OCI-LY7 (cell line): ENCODE results near the gene ZNF594. TPM values are rescaled to one million over a fixed set of nuclear protein-coding genes. Genes with fewer than 3 reads are reported as not detected.

Source experiments
- BruUV-seq: library from RNA; stranded (reverse); fragments of 400-500 nt; replicated peaks from 2 replicates; lab custom pipeline; 2021; lab: Mats Ljungman, UMichigan
- CTCF ChIA-PET: fragments of 300-600 bp; sonication (Branson Sonifier 250); formaldehyde crosslinking; loops from one replicate; lab custom pipeline; 2022; ENCODE audit warnings: antibody characterized with exemption; ENCODE audit not compliant: unreplicated experiment; lab: Charles Lee
- POLR2A ChIA-PET: fragments of 300-600 bp; sonication (Branson Sonifier 250); formaldehyde crosslinking; loops from one replicate; lab custom pipeline; 2022; ENCODE audit warnings: antibody characterized with exemption; lab: Charles Lee
- DNase-seq: peaks from one replicate; pipeline ENCODE4 v3.0.0-alpha.2; 2015; ENCODE audit warnings: low spot score
- H2AFZ ChIP-seq: fragments of 200-600 bp; sonication (generic), shearing (Covaris generic); 2 replicates; pipeline ENCODE4 v1.6.1; 2014; ENCODE audit warnings: mild to moderate bottlenecking, antibody characterized with exemption, low read length, moderate library complexity
- H3K27ac ChIP-seq: fragments of 200-600 bp; sonication (generic); 2 replicates; pipeline ENCODE4 v1.5.1; 2014; ENCODE audit warnings: mixed run types, low read depth, mild to moderate bottlenecking, moderate library complexity, low read length, inconsistent platforms; ENCODE audit not compliant: poor library complexity, severe bottlenecking
- H3K36me3 ChIP-seq: fragments of 200-600 bp; sonication (generic); 2 replicates; pipeline ENCODE4 v1.6.1; 2014; ENCODE audit warnings: mild to moderate bottlenecking, antibody characterized with exemption, low read length, moderate library complexity, mixed read lengths; ENCODE audit not compliant: insufficient read depth
- H3K4me1 ChIP-seq: fragments of 200-600 bp; sonication (generic); 2 replicates; pipeline ENCODE4 v1.5.1; 2014; ENCODE audit warnings: mild to moderate bottlenecking, low read length; ENCODE audit not compliant: insufficient read depth, poor library complexity, severe bottlenecking
- H3K4me2 ChIP-seq: fragments of 200-600 bp; sonication (generic); 2 replicates; pipeline ENCODE4 v1.6.1; 2014; ENCODE audit warnings: mild to moderate bottlenecking, low read length
- H3K4me3 ChIP-seq: fragments of 200-600 bp; sonication (generic); 2 replicates; pipeline ENCODE4 v1.5.1; 2014; ENCODE audit warnings: mild to moderate bottlenecking, low read depth, low read length; ENCODE audit not compliant: poor library complexity, severe bottlenecking
- H3K79me2 ChIP-seq: fragments of 200-600 bp; sonication (generic); 2 replicates; pipeline ENCODE4 v1.6.1; 2016; ENCODE audit warnings: low read depth, mild to moderate bottlenecking, low read length, moderate library complexity, mixed read lengths; ENCODE audit not compliant: insufficient read depth
- H3K9me2 ChIP-seq: fragments of 200-600 bp; sonication (generic); 2 replicates; pipeline ENCODE4 v1.6.1; 2016; ENCODE audit warnings: mild to moderate bottlenecking, low read length, mixed read lengths; ENCODE audit not compliant: insufficient read depth
- H3K9me3 ChIP-seq: fragments of 200-600 bp; sonication (generic); 2 replicates; pipeline ENCODE4 v1.6.1; 2014; ENCODE audit warnings: mild to moderate bottlenecking, mixed run types, low read length, mixed read lengths
- H4K20me1 ChIP-seq: fragments of 200-600 bp; sonication (generic); 2 replicates; pipeline ENCODE4 v1.6.1; 2014; ENCODE audit warnings: mild to moderate bottlenecking, antibody characterized with exemption, low read length, moderate library complexity, mixed read lengths; ENCODE audit not compliant: insufficient read depth
- EZH2phosphoT487 ChIP-seq: fragments of 200-600 bp; sonication (generic); IDR thresholded peaks from 2 replicates; pipeline ENCODE4 v1.6.1; 2018; ENCODE audit warnings: low read depth, borderline replicate concordance, mild to moderate bottlenecking, mixed run types, antibody characterized with exemption, low read length, moderate library complexity, mixed read lengths
- intact Hi-C: fragments of 100-400 bp; cut with micrococcal nuclease; formaldehyde crosslinking; loops from one replicate; pipeline ENCODE4 v1.10.0; 2022; ENCODE audit not compliant: unreplicated experiment
- total RNA-seq, 2 experiments: library from RNA; depleted of rRNA in 1 of 2; stranded (reverse); fragments of >200 nt in 1 of 2; shearing (Covaris generic) in 1 of 2; gene quantifications; 2 replicates each; pipeline ENCODE4 v1.2.3, GENCODE V29; 2014 to 2022
- TF ChIP-seq, protein P1 (sequence below): fragments of 200-600 bp; sonication (generic); conservative IDR thresholded peaks from 2 replicates; pipeline ENCODE4 v1.5.1; 2014; ENCODE audit warnings: mild to moderate bottlenecking, antibody characterized with exemption, low read length, moderate library complexity, mixed read lengths

The ZNF594 gene
- total RNA-seq, 2 experiments from 2014 or later = 32.1 to 43.4 TPM

- no peaks in the 10 kb centered on the region for H3K79me2 ChIP-seq
- H2AFZ ChIP-seq = peak overlapping the region; percentile 14; the same call in 1 of the 2 replicates
- H3K9me2 ChIP-seq = no peaks in the 10 kb centered on the region
- intact Hi-C loops = loop anchor here (1.0 kb wide), 1 partner anchor 11 kb away; no protein-coding TSS in a partner anchor
- no peaks in the 10 kb centered on the region for H3K9me3 ChIP-seq
- DNase-seq = no peak
- H3K36me3 ChIP-seq = no peaks in the 10 kb centered on the region
- BruUV-seq = no TSS peak
- H3K4me3 ChIP-seq = no peak overlapping the region
- no peaks in the 10 kb centered on the region for H4K20me1 ChIP-seq
- no peak overlapping the region for H3K27ac ChIP-seq
- CTCF ChIA-PET = interaction anchor here (1.3 kb wide), 1 partner anchor 13 kb away, joined by 3 read pairs; no protein-coding TSS in a partner anchor
- TF ChIP-seq, protein P1, sequence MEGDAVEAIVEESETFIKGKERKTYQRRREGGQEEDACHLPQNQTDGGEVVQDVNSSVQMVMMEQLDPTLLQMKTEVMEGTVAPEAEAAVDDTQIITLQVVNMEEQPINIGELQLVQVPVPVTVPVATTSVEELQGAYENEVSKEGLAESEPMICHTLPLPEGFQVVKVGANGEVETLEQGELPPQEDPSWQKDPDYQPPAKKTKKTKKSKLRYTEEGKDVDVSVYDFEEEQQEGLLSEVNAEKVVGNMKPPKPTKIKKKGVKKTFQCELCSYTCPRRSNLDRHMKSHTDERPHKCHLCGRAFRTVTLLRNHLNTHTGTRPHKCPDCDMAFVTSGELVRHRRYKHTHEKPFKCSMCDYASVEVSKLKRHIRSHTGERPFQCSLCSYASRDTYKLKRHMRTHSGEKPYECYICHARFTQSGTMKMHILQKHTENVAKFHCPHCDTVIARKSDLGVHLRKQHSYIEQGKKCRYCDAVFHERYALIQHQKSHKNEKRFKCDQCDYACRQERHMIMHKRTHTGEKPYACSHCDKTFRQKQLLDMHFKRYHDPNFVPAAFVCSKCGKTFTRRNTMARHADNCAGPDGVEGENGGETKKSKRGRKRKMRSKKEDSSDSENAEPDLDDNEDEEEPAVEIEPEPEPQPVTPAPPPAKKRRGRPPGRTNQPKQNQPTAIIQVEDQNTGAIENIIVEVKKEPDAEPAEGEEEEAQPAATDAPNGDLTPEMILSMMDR = no peak
- no peak for TF ChIP-seq EZH2phosphoT487
- H3K4me1 ChIP-seq = peaks cover 39% of the 10 kb centered on the region
- POLR2A ChIA-PET = interaction anchor here (1.0 to 1.7 kb wide), 3 partner anchors 10 to 13 kb away, joined by 3 to 5 read pairs (median 3); no protein-coding TSS in a partner anchor
- H3K4me2 ChIP-seq = peak overlapping the region; percentile 25
Measured at GRCh38 chr17:5200360-5200759, 8.7 kb upstream of the ZNF594 start.

- TSS peak; percentile 63 for BruUV-seq
- H3K4me2 ChIP-seq = peak overlapping the region; percentile 66
- peak; percentile 82 for DNase-seq
- peak overlapping the region; percentile 58 for H3K27ac ChIP-seq
- peak overlapping the region; percentile 62 for H2AFZ ChIP-seq
- ChIA-PET POLR2A (interaction anchor here (0.6 to 2.4 kb wide), 6 partner anchors 13 to 183 kb away, joined by 3 to 20 read pairs (median 6); no protein-coding TSS in a partner anchor), CTCF (interaction anchor here (1.1 kb wide), 1 partner anchor 39 kb away, joined by 3 read pairs; no protein-coding TSS in a partner anchor)
- no peak overlapping the region for H3K4me3 ChIP-seq
- no peaks in the 10 kb centered on the region for H4K20me1 ChIP-seq
- H3K4me1 ChIP-seq = peaks cover 39% of the 10 kb centered on the region
- H3K9me3 ChIP-seq = no peaks in the 10 kb centered on the region
- no peak for TF ChIP-seq EZH2phosphoT487
- TF ChIP-seq, protein P1 = no peak; the same call in 1 of the 2 replicates
- intact Hi-C loops = loop anchor here (5.0 to 10.0 kb wide), 3 partner anchors 239 to 834 kb away; partner anchors contain the start of genes C1QBP, PFN1, RNF167 and SLC25A11
- H3K36me3 ChIP-seq = no peaks in the 10 kb centered on the region
- H3K9me2 ChIP-seq = no peaks in the 10 kb centered on the region
- H3K79me2 ChIP-seq = no peaks in the 10 kb centered on the region
Measured at GRCh38 chr17:5198472-5198871, 6.8 kb upstream of the ZNF594 start.

DNA sequence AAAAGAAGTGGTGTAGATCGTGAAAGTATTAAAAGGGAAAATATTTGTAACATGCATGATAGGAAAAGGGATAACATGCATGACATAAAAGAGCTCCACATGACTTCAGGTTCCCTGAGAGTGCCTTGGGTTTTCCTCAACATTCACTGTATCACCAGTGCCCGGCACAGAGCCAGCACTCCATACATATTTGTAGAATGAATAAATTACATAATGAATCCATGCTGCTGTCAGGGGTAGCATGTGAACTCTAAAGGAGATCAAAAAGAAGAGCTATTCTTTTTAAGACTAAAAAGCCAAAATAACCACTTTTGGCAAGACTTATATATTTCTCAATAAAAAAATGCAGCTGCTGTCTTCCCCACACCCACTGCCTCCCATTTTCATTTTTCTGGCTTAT lies 2.7 kb upstream of the ZNF594 start:
- Histone ChIP-seq H4K20me1 (no peaks in the 10 kb centered on the region), H3K4me1 (peaks cover 49% of the 10 kb centered on the region), H3K9me2 (no peaks in the 10 kb centered on the region), H3K4me3 (no peak overlapping the region), H3K4me2 (no peak overlapping the region), H3K27ac (no peak overlapping the region), H3K36me3 (peaks cover 11% of the 10 kb centered on the region), H3K79me2 (peaks cover 25% of the 10 kb centered on the region), H2AFZ (no peak overlapping the region), H3K9me3 (no peaks in the 10 kb centered on the region)
- ChIA-PET CTCF (interaction anchor here (1.6 kb wide), 1 partner anchor 44 kb away, joined by 4 read pairs; no protein-coding TSS in a partner anchor), POLR2A (interaction anchor here (0.7 to 1.2 kb wide), 4 partner anchors 18 to 45 kb away, joined by 3 to 5 read pairs (median 4); no protein-coding TSS in a partner anchor)
- intact Hi-C loops = loop anchor here (10.0 kb wide), 2 partner anchors 250 to 830 kb away; partner anchors contain the start of genes PFN1, RNF167, SLC25A11 and UBE2G1
- DNase-seq = no peak
- TF ChIP-seq, protein P1 = no peak
- TF ChIP-seq EZH2phosphoT487 = no peak
- BruUV-seq = no TSS peak
